PC-3 (cell line): ENCODE results near the gene TMEM131. TPM values are rescaled to one million over a fixed set of nuclear protein-coding genes. Genes with fewer than 3 reads are reported as not detected.

ENCODE experiments used
- ATAC-seq: fragments of 200-7000 bp; cut with Tn5 transposase; 2 replicates; pipeline ENCODE4 v1.9.1; 2020; ENCODE audit warnings: mild to moderate bottlenecking, moderate library complexity
- BruUV-seq: library from RNA; stranded (reverse); fragments of 400-500 nt; replicated peaks from 2 replicates; lab custom pipeline; 2021; lab: Mats Ljungman, UMichigan
- CTCF ChIA-PET: fragments of 300-600 bp; sonication (Branson Sonifier 250); formaldehyde crosslinking; loops from one replicate; lab custom pipeline; 2022; ENCODE audit warnings: antibody characterized with exemption; lab: Charles Lee
- POLR2A ChIA-PET: fragments of 300-600 bp; sonication (Branson Sonifier 250); formaldehyde crosslinking; loops from one replicate; lab custom pipeline; 2022; ENCODE audit warnings: antibody characterized with exemption; ENCODE audit not compliant: unreplicated experiment; lab: Charles Lee
- DNase-seq: peaks from one replicate; pipeline ENCODE4 v3.0.0-alpha.2; 2015
- H2AFZ ChIP-seq: fragments of 300-600 bp; sonication (generic); 2 replicates; pipeline ENCODE4 v1.6.0; 2016; ENCODE audit warnings: antibody characterized with exemption, low read length
- H3F3A ChIP-seq: fragments of 300-600 bp; sonication (generic); one replicate; pipeline ENCODE4 v1.6.0; 2017; ENCODE audit warnings: antibody characterized with exemption, low read length, control low read depth, mild to moderate bottlenecking; ENCODE audit not compliant: unreplicated experiment
- H3K27ac ChIP-seq: fragments of 300-600 bp; sonication (generic); 2 replicates; pipeline ENCODE4 v1.5.1; 2016; ENCODE audit warnings: mild to moderate bottlenecking, low read length
- H3K27me3 ChIP-seq: fragments of 300-600 bp; sonication (generic); 2 replicates; pipeline ENCODE4 v1.6.1; 2016; ENCODE audit warnings: low read length, mixed read lengths
- H3K36me3 ChIP-seq: fragments of 300-600 bp; sonication (generic); 2 replicates; pipeline ENCODE4 v1.6.1; 2016; ENCODE audit warnings: low read depth, mixed run types, low read length, mixed read lengths
- H3K4me1 ChIP-seq: fragments of 300-600 bp; sonication (generic); 2 replicates; pipeline ENCODE4 v1.5.1; 2016; ENCODE audit warnings: low read length; ENCODE audit not compliant: insufficient read depth
- H3K4me2 ChIP-seq: fragments of 300-600 bp; sonication (generic); 2 replicates; pipeline ENCODE4 v1.6.0; 2016; ENCODE audit warnings: low read length
- H3K4me3 ChIP-seq: fragments of 300-600 bp; sonication (generic); 2 replicates; pipeline ENCODE4 v1.5.1; 2016; ENCODE audit warnings: mild to moderate bottlenecking, low read length, mixed read lengths
- H3K79me2 ChIP-seq: fragments of 300-600 bp; sonication (generic); 2 replicates; pipeline ENCODE4 v1.6.1; 2017; ENCODE audit warnings: low read length, mixed read lengths
- H3K9ac ChIP-seq: fragments of 300-600 bp; sonication (generic); 2 replicates; pipeline ENCODE4 v1.6.0; 2016; ENCODE audit warnings: mild to moderate bottlenecking, low read length
- H3K9me2 ChIP-seq: fragments of 300-600 bp; sonication (generic); replicated peaks from 2 replicates; pipeline ENCODE4 v1.6.1; 2016; ENCODE audit warnings: mixed run types, low read length, mixed read lengths
- H3K9me3 ChIP-seq: fragments of 300-600 bp; sonication (generic); 2 replicates; pipeline ENCODE4 v1.6.1; 2016; ENCODE audit warnings: low read length, mixed read lengths
- H4K20me1 ChIP-seq: fragments of 300-600 bp; sonication (generic); 2 replicates; pipeline ENCODE4 v1.6.1; 2016; ENCODE audit warnings: low read length, mixed read lengths
- EZH2 ChIP-seq: fragments of 300-600 bp; sonication (generic); IDR thresholded peaks from one replicate; pipeline ENCODE4 v1.6.1; 2017; ENCODE audit warnings: antibody characterized with exemption, mild to moderate bottlenecking, low read length; ENCODE audit not compliant: unreplicated experiment
- EZH2phosphoT487 ChIP-seq: fragments of 300-600 bp; sonication (generic); IDR thresholded peaks from 2 replicates; pipeline ENCODE4 v1.6.1; 2018; ENCODE audit warnings: mild to moderate bottlenecking, antibody characterized with exemption, low read length, borderline replicate concordance
- intact Hi-C: fragments of 100-400 bp; cut with micrococcal nuclease; formaldehyde crosslinking; loops from 2 replicates; pipeline ENCODE4 v1.9.0; 2023
- total RNA-seq: library from RNA; depleted of rRNA; stranded (reverse); fragments of >200 nt; gene quantifications from 2 replicates; pipeline ENCODE4 v1.2.3, GENCODE V29; 2014
- TF ChIP-seq, protein P1 (sequence below): fragments of 300-600 bp; sonication (generic); conservative IDR thresholded peaks from 2 replicates; pipeline ENCODE4 v1.5.1; 2017; ENCODE audit warnings: antibody characterized with exemption, low read depth, mild to moderate bottlenecking, low read length

TMEM131 gene
- total RNA-seq, 1 experiment from 2014 or later: 21.1 TPM

DNA sequence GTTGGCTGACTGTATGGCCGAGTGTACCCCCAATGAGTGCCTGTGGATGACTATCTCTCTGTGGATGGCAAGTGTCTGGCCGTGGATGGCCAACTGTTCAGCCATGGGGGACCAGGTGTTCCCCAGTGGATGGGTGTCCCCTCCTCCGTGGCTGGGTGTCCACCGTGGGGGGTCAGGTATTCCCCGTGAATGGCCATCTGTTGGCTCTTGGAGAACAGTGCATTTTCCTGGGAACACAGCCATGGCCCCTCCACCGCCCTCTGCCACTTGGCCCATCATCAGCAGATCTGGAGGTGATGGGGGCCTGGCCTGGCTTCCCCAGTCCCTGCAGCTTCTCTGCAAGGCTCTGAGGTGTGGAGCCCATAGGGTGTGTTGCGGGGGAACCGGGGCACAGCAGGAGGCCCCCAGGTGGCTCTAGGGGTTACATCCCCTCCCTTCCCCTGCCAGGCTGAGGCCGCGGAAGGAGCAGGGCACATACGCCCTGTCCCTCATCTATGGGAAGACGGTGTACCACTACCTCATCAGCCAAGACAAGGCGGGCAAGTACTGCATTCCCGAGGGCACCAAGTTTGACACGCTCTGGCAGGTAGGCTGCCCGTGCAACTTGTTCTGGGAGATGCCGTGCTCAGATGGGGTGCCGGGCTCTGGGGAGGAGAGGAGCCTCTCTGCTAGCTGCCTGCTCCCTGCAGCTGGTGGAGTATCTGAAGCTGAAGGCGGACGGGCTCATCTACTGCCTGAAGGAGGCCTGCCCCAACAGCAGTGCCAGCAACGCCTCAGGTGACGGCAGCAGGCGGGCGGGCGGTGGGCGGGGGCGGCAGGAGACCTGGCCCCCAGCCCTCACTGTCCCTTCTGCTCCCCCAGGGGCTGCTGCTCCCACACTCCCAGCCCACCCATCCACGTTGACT, 263.1 kb downstream of the TMEM131 start:
- TF ChIP-seq EZH2phosphoT487 (no peak), EZH2 (no peak)
- TF ChIP-seq, protein P1, sequence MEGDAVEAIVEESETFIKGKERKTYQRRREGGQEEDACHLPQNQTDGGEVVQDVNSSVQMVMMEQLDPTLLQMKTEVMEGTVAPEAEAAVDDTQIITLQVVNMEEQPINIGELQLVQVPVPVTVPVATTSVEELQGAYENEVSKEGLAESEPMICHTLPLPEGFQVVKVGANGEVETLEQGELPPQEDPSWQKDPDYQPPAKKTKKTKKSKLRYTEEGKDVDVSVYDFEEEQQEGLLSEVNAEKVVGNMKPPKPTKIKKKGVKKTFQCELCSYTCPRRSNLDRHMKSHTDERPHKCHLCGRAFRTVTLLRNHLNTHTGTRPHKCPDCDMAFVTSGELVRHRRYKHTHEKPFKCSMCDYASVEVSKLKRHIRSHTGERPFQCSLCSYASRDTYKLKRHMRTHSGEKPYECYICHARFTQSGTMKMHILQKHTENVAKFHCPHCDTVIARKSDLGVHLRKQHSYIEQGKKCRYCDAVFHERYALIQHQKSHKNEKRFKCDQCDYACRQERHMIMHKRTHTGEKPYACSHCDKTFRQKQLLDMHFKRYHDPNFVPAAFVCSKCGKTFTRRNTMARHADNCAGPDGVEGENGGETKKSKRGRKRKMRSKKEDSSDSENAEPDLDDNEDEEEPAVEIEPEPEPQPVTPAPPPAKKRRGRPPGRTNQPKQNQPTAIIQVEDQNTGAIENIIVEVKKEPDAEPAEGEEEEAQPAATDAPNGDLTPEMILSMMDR: no peak
- intact Hi-C loops: no loop called here
- Histone ChIP-seq H3K27me3 (no peaks in the 10 kb centered on the region), H3F3A (no peaks in the 10 kb centered on the region), H4K20me1 (no peaks in the 10 kb centered on the region), H3K4me1 (peaks cover 9% of the 10 kb centered on the region), H3K79me2 (no peaks in the 10 kb centered on the region), H3K9me2 (no peaks in the 10 kb centered on the region), H3K4me3 (no peak overlapping the region), H3K36me3 (no peaks in the 10 kb centered on the region), H3K9ac (no peak overlapping the region), H2AFZ (no peak overlapping the region), H3K4me2 (no peak overlapping the region), H3K9me3 (no peaks in the 10 kb centered on the region), H3K27ac (no peak overlapping the region)
- ATAC-seq (no peak), DNase-seq (no peak)
- CTCF ChIA-PET: no interaction called here
- no TSS peak for BruUV-seq
- POLR2A ChIA-PET: no interaction called here

DNA sequence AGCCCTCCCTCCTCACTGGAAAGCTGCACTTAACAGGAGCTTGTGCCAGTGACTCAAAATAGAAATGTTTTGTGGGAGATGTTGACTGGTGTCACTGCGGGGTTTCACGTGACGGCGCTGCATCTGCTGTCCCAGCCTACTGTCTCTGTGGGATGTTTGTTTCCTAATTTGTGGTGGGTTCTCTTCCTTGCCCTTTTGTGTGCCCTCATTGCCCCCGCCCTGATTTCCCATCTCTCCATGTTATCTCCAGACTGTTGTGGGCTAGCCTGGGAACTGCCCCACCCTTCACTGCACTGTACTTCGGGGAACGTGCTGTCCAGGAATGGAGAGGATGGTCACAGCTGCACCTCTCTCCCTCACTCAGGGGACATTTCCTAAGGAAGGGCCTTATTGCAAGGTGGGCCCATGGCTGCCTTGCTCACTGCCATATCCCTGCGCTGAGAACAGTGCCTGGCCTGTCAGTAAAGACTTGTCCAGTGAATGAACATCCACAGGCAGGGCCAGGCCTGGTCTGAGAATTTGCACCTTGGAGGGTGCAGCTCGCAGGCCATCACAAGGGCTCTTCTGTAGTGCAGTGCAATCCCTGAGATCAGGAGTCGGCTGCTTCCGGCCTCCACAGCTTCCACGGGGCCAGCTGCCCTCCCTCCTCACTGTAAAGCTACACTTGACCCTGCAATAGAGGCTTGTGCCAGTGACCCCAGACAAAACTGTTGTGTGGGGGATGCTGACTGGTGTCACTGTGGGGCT, 264.3 kb downstream of the TMEM131 start:
- Histone ChIP-seq H4K20me1 (no peaks in the 10 kb centered on the region), H3F3A (no peaks in the 10 kb centered on the region)
- no TSS peak for BruUV-seq

More for the DNA sequence above, 264.3 kb downstream of the TMEM131 start:
- H3K4me3 ChIP-seq: no peak overlapping the region
- H3K27ac ChIP-seq: no peak overlapping the region
- no peak overlapping the region for H3K9ac ChIP-seq
- no peak overlapping the region for H2AFZ ChIP-seq
- TF ChIP-seq EZH2phosphoT487 (no peak), EZH2 (no peak)
- TF ChIP-seq, protein P1: no peak
- no peaks in the 10 kb centered on the region for H3K27me3 ChIP-seq
- no peaks in the 10 kb centered on the region for H3K9me2 ChIP-seq
- H3K4me2 ChIP-seq: no peak overlapping the region
- CTCF ChIA-PET: no interaction called here
- H3K9me3 ChIP-seq: no peaks in the 10 kb centered on the region
- H3K4me1 ChIP-seq: peaks cover 9% of the 10 kb centered on the region
- POLR2A ChIA-PET: no interaction called here
- intact Hi-C loops: no loop called here
- no peaks in the 10 kb centered on the region for H3K79me2 ChIP-seq
- H3K36me3 ChIP-seq: no peaks in the 10 kb centered on the region
- DNase-seq (no peak), ATAC-seq (no peak)
